CD4-positive, alpha-beta T cell treated with Interferon alpha-2 for 1 hour (primary cell): ENCODE results near the gene IRF5.

Experiments
- DNase-seq, 2 donors: peaks; one replicate each; pipeline ENCODE4 v3.0.0-alpha.2; 2020 to 2022

The IRF5 gene

DNA sequence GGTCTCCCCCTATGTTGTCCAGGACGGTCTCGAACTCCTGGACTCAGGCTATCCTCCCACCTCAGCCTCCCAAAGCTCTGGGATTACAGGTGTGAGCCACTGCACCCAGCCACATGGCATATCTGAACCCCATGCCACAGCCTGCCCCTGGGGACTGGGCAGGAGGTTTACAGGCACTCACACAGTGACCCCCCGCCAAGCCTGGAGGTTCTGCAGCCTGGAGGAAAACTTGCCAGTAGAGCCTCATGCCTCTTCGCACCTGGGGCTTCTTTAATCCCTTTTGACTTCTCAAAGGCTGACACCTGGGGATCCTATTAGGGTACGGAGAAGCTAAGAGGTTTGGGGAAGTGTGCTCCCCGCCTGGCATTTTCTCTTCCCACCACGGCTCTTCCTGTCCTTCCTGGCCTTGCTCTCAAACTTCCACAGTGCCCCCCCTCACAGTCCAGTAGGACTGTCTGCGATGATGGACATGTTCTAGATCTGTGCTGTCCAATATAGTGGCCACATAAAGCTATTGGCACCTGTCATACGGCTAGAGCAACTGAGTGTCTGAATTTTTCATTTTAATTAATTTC, 15.8 kb upstream of the IRF5 start:
- DNase-seq, result no peak

DNA sequence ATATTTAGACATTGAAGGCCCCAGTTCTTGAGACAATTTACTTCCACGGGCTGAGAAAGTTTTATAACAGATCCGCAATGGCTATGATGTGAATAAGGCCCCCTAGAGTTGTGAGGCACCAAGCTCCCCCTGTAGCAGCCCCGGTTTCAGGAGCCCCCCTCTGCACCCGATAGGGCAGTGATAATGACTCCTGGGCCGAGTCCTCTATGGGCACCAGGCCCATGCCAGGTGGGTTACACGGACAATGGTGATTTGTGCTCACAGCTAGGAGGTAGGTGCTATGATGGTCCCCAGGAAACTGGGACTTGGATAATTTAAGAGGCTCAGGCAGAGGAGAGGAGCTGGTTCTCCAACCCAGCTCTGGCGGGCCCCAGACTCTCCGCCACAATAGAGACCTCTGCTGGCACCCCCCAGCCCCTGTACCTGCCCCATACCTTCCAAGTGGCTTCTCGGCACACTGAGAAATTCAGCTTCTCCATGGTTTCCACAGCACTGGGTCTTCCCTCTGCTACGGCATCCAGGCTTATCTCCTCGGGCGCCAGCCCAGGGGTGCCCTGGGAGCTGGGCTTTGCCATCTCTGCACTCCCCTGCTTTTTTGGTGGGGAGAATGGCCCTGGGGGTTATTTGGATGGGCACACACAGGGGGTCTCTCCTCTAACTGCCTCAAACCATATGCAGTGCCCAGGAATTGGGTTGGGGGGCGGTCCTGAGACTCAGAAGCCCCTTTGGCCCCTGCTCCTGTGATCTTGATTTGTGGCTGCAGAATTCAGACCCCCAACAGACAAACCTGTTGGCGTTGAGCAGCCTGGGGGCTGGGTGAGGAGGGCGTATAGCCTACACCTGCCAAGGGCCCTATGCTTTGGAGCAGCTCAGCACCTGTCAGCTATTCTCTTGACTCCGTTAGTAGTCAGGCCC, 15.0 kb upstream of the IRF5 start:
- no peak for DNase-seq

DNA sequence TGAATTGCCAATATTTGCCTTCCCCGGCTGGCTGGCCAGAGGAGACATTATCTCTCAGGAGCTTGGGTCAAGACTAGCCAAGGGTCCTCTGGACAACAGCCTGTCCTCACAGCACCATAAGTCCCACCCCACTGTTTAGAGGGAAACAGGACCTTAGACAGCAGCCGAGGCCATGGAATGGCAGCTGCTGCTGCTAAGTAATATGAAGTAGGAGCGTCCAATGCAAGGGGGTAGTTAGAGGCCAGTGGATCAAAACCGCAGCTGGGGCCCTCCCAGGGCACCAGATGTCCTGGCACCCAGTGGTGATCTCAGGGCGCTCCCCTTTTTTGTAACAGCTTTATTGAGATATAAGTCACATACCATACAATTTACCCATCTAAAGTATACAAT, 14.3 kb upstream of the IRF5 start:
- DNase-seq, result no peak

DNA sequence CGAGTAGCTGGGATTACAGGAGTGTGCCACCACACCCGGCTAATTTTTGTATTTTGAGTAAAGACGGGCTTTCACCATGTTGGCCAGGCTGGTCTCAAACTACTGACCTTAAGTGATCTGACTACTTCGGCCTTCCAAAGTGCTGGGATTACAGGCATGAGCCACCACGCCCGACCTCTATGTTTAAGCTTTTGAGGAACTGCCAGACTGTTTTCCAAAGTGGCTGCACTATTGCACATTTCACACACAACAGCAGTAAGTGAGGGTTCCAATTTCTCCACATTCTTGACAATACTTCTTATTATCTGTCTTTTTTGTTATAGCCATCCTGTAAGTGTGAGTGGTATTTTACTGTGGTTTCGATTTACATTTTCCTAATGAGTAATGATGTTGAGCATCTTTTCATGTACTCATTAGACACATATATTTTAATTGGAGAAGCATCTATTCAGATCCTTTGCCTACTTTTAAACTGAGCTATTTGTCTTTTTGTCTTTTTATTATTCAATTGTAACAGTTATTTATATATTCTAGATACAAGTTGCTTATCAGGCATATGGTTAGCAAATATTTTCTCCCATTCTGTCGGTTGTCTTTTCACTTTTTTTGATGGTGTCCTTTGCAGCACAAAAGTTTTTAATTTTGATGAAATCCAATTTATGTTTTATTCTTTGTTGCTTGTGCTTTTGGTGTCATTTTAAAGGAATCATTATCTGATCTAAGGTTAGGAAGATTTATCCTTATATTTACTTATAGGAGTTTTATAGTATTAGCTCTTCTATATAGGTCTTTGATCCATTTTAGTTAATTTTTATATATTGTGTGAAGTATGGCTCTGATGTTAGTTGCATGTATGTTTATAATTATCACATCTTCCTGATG, 12.8 kb upstream of the IRF5 start:
- no peak for DNase-seq

DNA sequence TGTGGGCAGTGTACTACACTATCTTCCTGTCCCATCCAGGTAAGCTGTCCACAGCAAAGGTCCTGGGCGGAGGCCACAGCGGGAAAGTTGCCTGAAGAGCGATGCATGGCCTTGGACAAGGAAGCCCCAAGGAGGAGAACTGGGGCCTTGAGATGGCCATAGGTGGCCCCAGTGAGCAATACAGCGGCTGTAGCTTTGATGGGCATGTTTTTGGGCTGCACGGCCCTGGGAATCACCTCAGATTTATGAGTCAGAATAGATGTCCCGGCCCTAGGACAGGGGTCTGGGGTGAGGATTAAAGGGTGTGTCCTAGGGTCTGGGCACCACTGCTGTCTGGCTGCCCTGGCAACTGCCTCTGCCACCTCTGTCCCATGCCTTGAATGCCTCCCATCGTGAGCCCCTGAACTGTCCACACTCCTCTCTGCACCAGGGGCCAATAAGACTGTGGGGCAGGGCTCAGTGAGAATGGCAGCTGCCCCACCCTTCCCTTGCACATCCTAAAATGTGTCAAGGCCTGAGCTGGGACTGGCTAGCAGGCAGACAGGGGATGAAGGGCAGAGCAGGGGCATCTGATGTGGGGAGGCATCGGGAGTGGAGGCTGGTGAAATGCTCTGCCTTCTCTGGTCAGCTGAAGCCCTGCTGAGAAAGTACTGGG, 9.4 kb upstream of the IRF5 start:
- no peak for DNase-seq

DNA sequence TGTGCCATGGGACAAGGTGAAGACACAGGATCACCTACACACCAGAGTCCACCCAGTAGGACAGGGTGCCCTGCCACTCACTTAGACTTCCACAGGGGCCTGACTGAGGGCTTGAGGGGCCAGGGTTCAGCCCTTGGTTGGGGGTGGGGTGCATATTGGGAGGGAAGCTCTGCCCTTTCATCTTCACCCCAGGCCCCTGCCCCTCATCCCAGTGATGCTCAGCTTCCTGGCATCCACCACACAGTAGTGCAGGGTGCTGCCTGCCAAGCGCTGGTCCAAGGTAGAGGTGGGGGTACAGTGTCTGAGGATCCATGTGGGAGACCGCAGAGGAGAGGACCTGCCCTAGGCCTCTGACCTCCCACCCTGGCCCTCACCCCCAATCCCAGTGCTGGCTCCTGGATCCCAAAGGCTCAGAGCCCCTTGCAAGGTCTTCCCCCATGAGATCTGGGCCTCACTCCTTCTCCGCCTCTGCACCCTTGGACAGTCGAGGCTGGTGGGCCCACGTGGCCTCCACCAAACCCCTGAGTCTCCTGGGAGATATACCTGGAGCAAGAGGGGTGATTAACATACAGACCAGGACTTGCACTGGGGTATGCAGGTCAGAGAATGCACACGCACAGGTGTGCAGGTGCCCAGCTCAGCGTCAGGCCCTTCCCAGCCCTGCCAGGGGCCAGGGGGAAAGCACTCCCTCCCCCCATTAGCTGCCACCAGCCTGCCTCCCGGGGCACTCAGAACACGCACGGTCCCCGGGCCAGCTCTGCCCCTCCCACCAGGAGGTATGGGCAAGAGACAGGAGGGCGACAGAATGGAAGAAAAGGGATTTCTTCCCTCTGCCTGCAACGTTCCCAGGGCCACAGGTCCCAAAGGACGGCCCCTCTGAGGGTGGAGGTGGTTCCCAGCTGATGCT, 8.6 kb upstream of the IRF5 start:
- DNase-seq, result no peak

DNA sequence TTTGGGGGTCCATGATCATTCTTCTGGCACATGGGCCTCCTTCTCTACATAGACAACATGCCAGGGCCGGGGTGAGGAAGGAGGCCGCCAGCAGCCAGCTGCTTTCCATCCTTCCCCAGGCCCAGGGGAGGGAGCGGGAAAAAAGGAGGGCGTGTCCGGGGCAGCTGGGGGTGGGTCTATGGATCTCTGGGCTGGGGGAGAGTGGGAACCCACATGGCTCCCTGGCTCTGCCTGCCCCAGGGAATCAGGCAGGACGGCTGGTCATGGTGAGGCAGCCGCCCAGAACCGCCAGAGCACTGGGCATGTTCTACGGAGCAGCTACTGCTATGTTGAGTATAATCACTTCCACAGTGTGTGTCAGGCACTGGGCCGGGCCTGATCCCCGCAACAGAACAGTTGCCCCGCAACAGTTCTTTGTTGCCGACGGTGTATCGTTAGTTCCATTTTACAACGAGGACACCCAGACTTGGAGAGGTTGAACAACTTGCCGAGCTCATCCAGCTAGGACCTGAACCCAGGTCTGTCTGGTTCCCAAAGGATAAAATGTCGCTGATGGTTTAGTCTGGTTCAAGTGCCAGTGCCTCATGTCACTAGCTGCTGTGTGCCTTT, 6.4 kb upstream of the IRF5 start:
- DNase-seq, result no peak

DNA sequence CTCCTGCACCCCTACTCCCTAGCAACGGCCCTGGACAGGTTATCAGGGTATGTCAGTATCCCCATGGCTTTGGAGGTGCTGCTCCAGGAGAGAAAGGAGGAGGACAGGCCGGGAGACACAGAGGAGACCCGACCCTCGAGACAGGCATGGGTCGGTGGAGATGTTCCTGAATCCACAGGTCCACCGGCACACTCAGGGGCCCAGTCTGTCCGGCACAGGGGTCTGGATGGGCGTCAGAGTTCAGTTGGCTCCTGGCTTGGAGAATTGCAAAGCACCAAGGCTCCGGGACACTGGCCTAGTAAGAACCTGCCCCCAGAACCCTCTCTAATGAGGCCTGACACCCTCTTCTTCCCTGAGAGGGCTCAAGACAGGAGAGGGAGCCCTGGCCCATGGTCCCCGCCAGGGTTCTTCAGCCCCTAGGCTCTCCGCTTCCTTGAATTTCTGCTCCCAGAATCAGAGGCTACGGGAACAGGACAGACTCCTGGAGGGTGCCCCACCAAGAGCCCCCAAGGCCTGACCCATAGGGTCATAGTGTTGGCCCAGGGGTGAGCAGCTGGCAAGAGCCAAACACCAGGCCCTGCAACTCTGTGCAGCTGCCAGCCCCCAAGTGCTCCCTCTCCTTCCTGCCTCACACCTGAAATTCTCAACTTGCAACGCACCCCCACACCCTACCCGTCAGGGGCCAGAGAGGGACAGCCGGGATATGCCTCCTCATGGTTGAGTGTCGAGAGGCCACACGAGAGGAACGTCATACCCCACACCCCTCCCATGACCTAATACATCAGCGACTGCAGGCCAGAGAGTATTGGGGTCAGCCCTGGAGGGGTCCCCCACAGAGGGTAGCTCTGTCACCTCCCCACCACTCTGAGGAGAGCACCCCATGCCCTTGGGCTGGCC, 5.5 kb upstream of the IRF5 start:
- no peak for DNase-seq

DNA sequence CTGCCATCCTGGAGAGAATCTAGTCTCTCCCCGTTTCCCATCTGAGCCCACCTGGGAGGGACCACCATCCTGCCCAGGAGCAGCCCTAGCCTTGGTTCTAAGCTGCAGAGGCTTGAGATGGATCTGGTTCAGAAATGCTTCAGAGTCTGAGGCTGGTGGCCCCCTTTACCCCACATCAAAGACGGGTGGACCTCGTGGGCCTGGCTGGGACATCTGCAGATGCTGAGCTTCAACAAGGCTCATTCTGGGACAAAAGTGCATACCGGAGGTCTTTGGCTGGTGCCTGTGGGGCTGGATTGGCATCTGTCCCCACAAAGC, 4.9 kb upstream of the IRF5 start:
- no peak for DNase-seq

DNA sequence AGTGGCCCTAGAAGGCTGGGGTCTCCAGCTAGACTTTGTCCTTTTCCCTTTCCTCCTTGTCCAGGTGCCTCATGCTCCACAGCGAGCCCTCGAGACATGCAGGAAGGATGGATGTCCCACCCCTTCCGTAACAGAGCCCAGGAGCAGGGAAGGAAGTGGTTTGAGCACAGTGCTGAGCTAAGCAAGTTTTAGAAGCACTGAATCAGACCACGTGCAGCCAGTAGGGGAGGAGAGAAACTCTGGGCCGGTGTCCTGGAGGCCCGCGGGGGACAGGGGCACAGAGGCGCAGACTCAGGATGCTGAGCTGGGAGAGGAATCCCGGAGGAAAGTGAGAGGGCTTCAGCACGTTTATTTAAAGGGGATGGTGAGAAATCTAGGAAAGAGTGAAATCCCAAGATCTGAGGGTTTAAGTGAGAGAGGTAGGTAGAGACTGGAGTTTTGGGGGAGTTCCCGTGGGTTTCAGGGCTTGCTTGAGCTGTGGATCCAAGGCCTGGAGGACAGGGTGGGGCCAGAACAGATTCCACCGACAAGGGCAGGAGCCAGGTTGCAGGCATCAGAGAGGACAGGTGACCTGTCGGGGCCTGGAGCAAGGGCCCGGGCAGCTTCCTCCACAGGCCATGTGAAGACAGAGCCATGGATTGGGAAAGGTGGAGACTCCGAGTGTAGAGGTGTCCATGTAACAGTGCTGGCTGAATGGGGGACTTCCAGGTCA, 4.4 kb upstream of the IRF5 start:
- DNase-seq, result peak; percentile 51 to 67

DNA sequence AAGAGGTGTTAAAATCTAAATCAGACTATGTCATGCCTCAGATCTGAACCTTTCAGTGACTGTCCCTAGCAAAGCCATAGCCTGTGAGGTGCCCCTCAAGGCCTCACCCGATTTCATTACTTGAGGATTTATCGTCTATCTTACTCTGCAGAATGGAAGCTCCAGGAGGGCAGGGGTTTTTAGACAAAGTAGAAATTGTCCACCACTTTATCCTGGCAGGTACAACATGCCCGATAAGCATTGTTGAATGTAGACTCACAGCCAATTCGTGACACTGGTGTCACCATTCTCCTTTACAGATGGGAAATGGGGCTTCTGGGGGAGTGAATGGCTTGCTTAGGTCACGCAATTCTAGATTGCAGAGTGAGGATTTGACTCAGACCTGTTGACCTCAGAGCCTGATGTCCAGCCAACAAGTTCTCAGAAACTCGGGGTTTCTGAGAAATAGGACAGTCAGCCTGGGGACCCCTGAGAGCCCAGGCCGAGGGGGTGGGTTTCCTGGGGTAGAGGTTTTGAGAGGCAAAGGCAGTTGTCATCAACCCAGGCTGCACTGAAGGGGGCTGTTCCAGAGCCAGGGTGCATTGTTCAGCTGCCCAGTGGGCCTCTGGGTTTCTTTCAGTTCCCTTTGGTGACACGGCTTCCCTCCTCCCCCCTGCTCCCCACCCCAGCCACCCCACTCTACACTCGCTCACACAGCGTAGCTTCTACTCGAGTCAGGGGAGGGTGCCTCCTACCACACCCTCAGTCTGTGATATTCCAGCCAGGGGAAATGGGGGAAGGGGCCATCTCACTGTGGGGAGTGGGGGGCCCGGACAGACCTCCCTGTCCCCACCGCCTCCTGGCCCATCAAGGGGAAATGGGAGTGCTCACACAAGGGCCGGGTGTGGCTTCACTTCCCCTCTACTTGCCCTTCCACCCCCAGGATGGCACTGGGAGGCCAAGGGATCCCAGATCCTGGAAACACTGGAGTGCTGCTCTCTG, 3.1 kb upstream of the IRF5 start:
- DNase-seq, result peak in 1 of 2 donors; percentile 55

DNA sequence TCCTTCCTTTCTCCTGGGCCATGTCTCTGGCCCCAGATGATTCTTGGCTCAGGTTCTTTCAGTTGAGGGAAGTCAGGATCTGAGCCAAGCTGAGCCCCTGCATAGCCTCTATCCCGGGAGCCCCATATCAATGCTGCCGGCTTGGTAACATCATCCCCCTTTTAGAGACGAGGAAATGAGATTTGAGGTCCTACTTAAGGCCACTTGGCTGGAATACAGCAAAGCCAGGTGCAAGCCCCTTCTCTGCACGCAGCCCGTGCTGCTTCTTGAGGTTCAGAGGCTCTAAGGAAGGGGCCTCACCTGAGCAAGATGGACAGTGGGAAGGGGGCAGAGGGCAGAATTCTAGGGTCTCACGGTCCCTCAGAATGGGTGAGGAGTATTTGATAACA, 2.4 kb upstream of the IRF5 start:
- no peak for DNase-seq

DNA sequence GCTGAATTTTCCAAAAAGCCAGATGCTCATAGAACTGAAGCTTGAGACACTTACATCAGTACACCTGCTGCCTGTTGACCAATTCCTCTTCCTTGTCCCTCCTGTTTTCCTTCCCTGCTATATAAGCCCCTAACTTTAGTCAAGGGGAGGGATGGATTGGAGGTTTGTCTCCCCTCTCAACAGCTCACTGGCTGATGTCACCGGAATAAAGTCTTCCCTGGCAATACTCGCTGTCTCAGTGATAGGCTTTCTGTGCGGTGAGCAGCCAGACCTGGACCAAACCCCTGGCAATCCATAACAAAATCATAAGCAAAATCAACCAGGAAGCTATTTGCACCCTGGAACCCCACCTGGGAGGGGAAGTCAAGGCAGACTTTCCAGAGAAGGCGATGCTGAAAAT, 929 bp upstream of the IRF5 start:
- DNase-seq, result no peak

DNA sequence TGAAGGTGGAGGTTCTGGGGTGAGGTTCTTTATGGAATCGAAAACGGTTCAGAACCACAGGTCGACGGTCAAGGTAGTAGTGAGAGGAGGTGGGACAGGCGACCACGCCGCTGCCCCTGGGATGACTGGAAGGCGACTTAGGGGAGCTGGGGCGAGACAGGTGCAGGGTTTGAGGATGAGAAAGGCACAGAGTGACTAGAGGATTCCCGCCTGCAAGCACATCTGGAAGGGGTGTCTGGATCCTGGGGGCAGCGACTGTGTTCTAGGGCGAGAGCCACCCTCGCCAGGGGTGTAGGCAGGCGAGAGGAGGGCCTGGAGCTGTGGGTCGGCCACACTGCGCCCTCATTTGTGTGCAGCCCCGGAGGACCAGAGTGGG, 468 bp upstream of the IRF5 start:
- no peak for DNase-seq

DNA sequence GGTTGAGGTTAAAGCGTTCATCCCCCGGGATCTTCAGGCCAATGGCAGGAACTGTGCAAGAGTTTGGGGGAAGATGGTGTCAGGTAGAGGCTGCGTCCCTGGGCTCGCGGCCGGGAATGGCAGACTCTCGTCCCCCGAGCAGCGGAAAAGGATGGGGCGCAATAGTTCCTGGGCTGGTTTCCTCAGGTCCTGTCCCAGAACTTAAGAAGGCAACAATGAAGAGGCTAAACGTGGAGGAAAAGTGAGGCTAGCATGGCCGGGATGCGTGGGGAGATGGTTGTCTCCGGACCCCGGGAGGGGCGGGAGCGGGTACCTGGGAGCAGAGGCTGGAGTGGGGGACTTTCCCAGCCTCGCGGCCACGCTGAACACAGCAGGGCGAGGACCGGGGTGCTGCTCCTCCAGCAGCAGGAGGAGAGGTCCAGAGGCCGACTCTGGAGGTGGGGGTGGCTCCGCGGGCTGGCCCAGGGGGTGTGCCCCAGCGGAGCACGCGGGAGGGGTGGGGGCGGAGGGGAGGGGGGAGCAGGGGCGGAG, 882 bp downstream of the IRF5 start:
- DNase-seq, result peak in 1 of 2 donors; percentile 26

DNA sequence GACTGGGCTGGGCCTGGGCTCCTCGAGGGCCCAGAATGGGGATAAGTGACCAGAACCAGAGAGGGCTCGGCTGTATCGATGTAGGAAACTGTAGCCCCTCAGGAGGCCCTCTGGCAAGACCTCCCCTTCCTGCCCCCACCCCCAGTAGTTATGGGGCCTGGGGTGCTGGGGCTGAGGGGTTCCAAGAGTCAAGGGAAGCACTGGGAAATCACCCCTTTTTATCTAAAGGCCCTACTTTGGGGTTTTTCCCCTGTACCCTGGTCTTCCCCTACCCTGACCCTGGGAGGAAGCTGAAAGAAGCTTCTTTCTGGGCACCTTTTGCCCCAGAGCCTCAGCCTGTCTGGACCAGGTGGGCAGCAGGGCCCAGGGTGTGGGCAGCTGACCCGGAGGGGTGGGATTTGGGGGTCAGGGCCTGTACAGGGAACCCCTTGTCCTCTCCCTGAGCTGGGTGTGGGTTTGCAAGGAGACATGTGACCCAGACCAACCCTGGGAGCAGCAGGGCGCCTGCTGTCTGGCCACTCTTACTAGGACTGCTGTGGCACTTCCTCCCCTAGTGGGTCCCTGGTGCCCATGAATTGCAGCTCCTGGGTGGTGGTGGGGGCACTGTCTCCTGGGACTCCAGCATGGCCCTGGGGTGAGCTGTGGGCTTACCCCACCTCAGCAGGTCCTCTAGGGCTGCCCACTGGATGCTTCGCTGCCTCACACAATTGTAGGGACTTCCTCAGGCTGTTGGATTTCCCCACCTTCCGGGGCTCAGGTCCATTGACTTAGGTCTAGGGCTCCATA, 1.5 kb downstream of the IRF5 start:
- DNase-seq, result peak; percentile 31 to 44

DNA sequence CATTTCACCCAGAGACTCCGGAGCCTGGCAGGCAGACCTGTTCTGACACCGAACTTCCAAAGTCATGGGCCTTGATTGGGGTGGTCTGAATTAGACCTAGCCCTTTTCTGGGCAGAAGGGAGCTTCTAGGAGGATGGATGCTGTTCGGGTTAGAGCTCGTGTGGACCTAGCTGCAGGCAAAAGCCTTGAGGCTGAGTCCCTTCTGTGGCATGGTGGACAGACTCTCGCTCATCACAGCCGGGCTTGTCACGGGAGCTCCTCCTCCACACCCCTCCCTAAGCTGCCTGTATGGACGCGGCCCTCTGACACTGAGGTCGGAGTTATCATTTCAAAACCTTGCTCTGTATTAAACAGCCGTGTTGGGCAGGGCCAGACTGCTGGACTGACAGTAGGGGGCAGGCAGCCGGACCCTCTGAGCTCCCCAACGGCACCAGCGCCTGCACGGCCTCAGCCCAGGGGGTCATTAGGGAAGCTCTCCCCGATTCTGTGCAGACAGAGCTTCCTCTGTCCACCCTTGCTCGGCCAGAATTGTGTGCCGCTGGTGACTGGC, 2.2 kb downstream of the IRF5 start:
- DNase-seq, result peak; percentile 12 to 42
